Measurements from ENCODE around the gene PPARG. TPM values are rescaled to one million over a fixed set of nuclear protein-coding genes. Genes with fewer than 3 reads are reported as not detected.
A peak's percentile ranks its signal among the peaks of the same experiment; 100 is the strongest.

Gene PPARG
- total and polyA plus RNA-seq, 4 donors, result 5.2 to 15.7 (median 7.0) TPM

GRCh38 chr3:12318758-12319621, 30.1 kb downstream of the PPARG start:
- 77% methylated on average over 5 of the region's 5 CpGs for WGBS
- no peaks in the 10 kb centered on the region for H3K27me3 ChIP-seq (ENCODE audit: control insufficient read depth in 4 of 4, insufficient read depth in 4 of 4, low read length in 3 of 4)
- TF ChIP-seq RAD21 (IDR thresholded peaks at IDR 0.05), result no peak
- TF ChIP-seq TAF1 (conservative IDR thresholded peaks at IDR 0.05), result no peak
- TF ChIP-seq ZBTB33 (IDR thresholded peaks at IDR 0.05), result no peak
- TF ChIP-seq GABPA (IDR thresholded peaks at IDR 0.05 in 1 of 2, conservative IDR thresholded peaks at IDR 0.05 in 1 of 2), result no peak
- TF ChIP-seq EGR1 (IDR thresholded peaks at IDR 0.05; ENCODE audit: low read depth in 2 of 2), result no peak
- no peak for TF ChIP-seq MAX (IDR thresholded peaks at IDR 0.05)
- no peak for TF ChIP-seq RXRA (IDR thresholded peaks at IDR 0.05)
- TF ChIP-seq JUND (IDR thresholded peaks at IDR 0.05), result no peak
- TF ChIP-seq SP1 (IDR thresholded peaks at IDR 0.05), result peak; percentile 11
- no peak for TF ChIP-seq ATF3 (IDR thresholded peaks at IDR 0.05)
- peak; percentile 43 for TF ChIP-seq NR2F2 (IDR thresholded peaks at IDR 0.05)
- H3K4me1 ChIP-seq (ENCODE audit: control insufficient read depth in 4 of 4, insufficient read depth in 4 of 4, low read length in 3 of 4), result peaks cover 0 to 15% (median 7%) of the 10 kb centered on the region in 4 donors
- H3K36me3 ChIP-seq (ENCODE audit: control insufficient read depth in 4 of 4, insufficient read depth in 3 of 4, low read depth in 1 of 4, low read length in 3 of 4), result no peaks in the 10 kb centered on the region
- H3K4me3 ChIP-seq (ENCODE audit: low read depth in 1 of 3, low read length in 3 of 3), result no peak overlapping the region
- no peak for DNase-seq (ENCODE audit: low spot score)
- H3K9me3 ChIP-seq (ENCODE audit: control insufficient read depth in 4 of 4, low read length in 3 of 4), result no peaks in the 10 kb centered on the region
- H3K27ac ChIP-seq (ENCODE audit: low read depth in 1 of 2, low read length in 2 of 2), result no peak overlapping the region
- no peak overlapping the region for H3K9ac ChIP-seq (ENCODE audit: low read depth in 1 of 2, low read length in 2 of 2)

- Histone ChIP-seq H3K4me1 (ENCODE audit: control insufficient read depth in 4 of 4, insufficient read depth in 4 of 4, low read length in 3 of 4) (peaks cover 0 to 11% (median 7%) of the 10 kb centered on the region in 4 donors), H3K4me3 (ENCODE audit: low read depth in 1 of 3, low read length in 3 of 3) (no peak overlapping the region), H3K27ac (ENCODE audit: low read depth in 1 of 2, low read length in 2 of 2) (no peak overlapping the region), H3K27me3 (ENCODE audit: control insufficient read depth in 4 of 4, insufficient read depth in 4 of 4, low read length in 3 of 4) (no peaks in the 10 kb centered on the region), H3K9me3 (ENCODE audit: control insufficient read depth in 4 of 4, low read length in 3 of 4) (no peaks in the 10 kb centered on the region), H3K36me3 (ENCODE audit: control insufficient read depth in 4 of 4, insufficient read depth in 3 of 4, low read depth in 1 of 4, low read length in 3 of 4) (no peaks in the 10 kb centered on the region), H3K9ac (ENCODE audit: low read depth in 1 of 2, low read length in 2 of 2) (no peak overlapping the region)
- DNase-seq (ENCODE audit: low spot score), result no peak
- TF ChIP-seq MAX (IDR thresholded peaks at IDR 0.05), result no peak
- WGBS, result 72% methylated on average over 2 of the region's 2 CpGs
Observed at GRCh38 chr3:12321015-12321414, 32.1 kb downstream of the PPARG start.

- Histone ChIP-seq H3K27ac (ENCODE audit: low read depth in 1 of 2, low read length in 2 of 2) (no peak overlapping the region), H3K9ac (ENCODE audit: low read depth in 1 of 2, low read length in 2 of 2) (no peak overlapping the region), H3K9me3 (ENCODE audit: control insufficient read depth in 4 of 4, low read length in 3 of 4) (no peaks in the 10 kb centered on the region), H3K4me3 (ENCODE audit: low read depth in 1 of 3, low read length in 3 of 3) (no peak overlapping the region), H3K27me3 (ENCODE audit: control insufficient read depth in 4 of 4, insufficient read depth in 4 of 4, low read length in 3 of 4) (no peaks in the 10 kb centered on the region), H3K36me3 (ENCODE audit: control insufficient read depth in 4 of 4, insufficient read depth in 3 of 4, low read depth in 1 of 4, low read length in 3 of 4) (no peaks in the 10 kb centered on the region), H3K4me1 (ENCODE audit: control insufficient read depth in 4 of 4, insufficient read depth in 4 of 4, low read length in 3 of 4) (no peaks in the 10 kb centered on the region)
- 69% methylated on average over 2 of the region's 2 CpGs for WGBS
- TF ChIP-seq ZBTB33 (IDR thresholded peaks at IDR 0.05), result no peak
- TF ChIP-seq YY1 (IDR thresholded peaks at IDR 0.05), result no peak
- no peak for DNase-seq (ENCODE audit: low spot score)
Observed at GRCh38 chr3:12323237-12323636, 34.4 kb downstream of the PPARG start.
